ENCODE results near the gene DGKD.

Gene DGKD

GRCh38 chr2:233459426-233459825 is 105.1 kb downstream of the DGKD start:
- Histone ChIP-seq H3K36me3 (ENCODE audit: insufficient read depth, insufficient read length, low read length) (peaks cover 80% of the 10 kb centered on the region), H3K4me3 (ENCODE audit: insufficient read length, low read depth) (no peak overlapping the region), H3K4me1 (ENCODE audit: insufficient read depth, insufficient read length) (no peaks in the 10 kb centered on the region), H3K9ac (ENCODE audit: insufficient read length, low read depth) (no peak overlapping the region), H3K27me3 (ENCODE audit: insufficient read depth, insufficient read length) (no peaks in the 10 kb centered on the region), H3K9me3 (ENCODE audit: insufficient read depth, low read length) (no peaks in the 10 kb centered on the region)
- TF ChIP-seq SUZ12 (IDR thresholded peaks at IDR 0.05; ENCODE audit: extremely low read depth, insufficient read depth, insufficient read length) (no peak), YY1 (IDR thresholded peaks at IDR 0.05; ENCODE audit: insufficient read depth, insufficient read length) (no peak), ZNF274 (IDR thresholded peaks at IDR 0.05; ENCODE audit: low read depth, low read length) (no peak)
- no peak for DNase-seq (ENCODE audit: low read depth, low spot score)

GRCh38 chr2:233460726-233461441 is 106.6 kb downstream of the DGKD start:
- Histone ChIP-seq H3K36me3 (ENCODE audit: insufficient read depth, insufficient read length, low read length) (peaks cover 76% of the 10 kb centered on the region), H3K27me3 (ENCODE audit: insufficient read depth, insufficient read length) (no peaks in the 10 kb centered on the region), H3K9ac (ENCODE audit: insufficient read length, low read depth) (peak overlapping the region; percentile 1), H3K4me3 (ENCODE audit: insufficient read length, low read depth) (no peak overlapping the region), H3K4me1 (ENCODE audit: insufficient read depth, insufficient read length) (no peaks in the 10 kb centered on the region), H3K9me3 (ENCODE audit: insufficient read depth, low read length) (no peaks in the 10 kb centered on the region)
- no peak for DNase-seq (ENCODE audit: low read depth, low spot score)
- no peak for TF ChIP-seq ZNF274 (IDR thresholded peaks at IDR 0.05; ENCODE audit: low read depth, low read length)
- TF ChIP-seq SUZ12 (IDR thresholded peaks at IDR 0.05; ENCODE audit: extremely low read depth, insufficient read depth, insufficient read length): no peak
- TF ChIP-seq YY1 (IDR thresholded peaks at IDR 0.05; ENCODE audit: insufficient read depth, insufficient read length): no peak

- Histone ChIP-seq H3K4me1 (ENCODE audit: insufficient read depth, insufficient read length) (no peaks in the 10 kb centered on the region), H3K4me3 (ENCODE audit: insufficient read length, low read depth) (no peak overlapping the region), H3K36me3 (ENCODE audit: insufficient read depth, insufficient read length, low read length) (peaks cover 71% of the 10 kb centered on the region), H3K9ac (ENCODE audit: insufficient read length, low read depth) (no peak overlapping the region), H3K27me3 (ENCODE audit: insufficient read depth, insufficient read length) (no peaks in the 10 kb centered on the region), H3K9me3 (ENCODE audit: insufficient read depth, low read length) (no peaks in the 10 kb centered on the region)
- DNase-seq (ENCODE audit: low read depth, low spot score): no peak
- TF ChIP-seq YY1 (IDR thresholded peaks at IDR 0.05; ENCODE audit: insufficient read depth, insufficient read length) (no peak), SUZ12 (IDR thresholded peaks at IDR 0.05; ENCODE audit: extremely low read depth, insufficient read depth, insufficient read length) (no peak), ZNF274 (IDR thresholded peaks at IDR 0.05; ENCODE audit: low read depth, low read length) (no peak)
Observed at GRCh38 chr2:233461481-233461891, 107.2 kb downstream of the DGKD start.

- TF ChIP-seq ZNF274 (IDR thresholded peaks at IDR 0.05; ENCODE audit: low read depth, low read length) (no peak), YY1 (IDR thresholded peaks at IDR 0.05; ENCODE audit: insufficient read depth, insufficient read length) (no peak), SUZ12 (IDR thresholded peaks at IDR 0.05; ENCODE audit: extremely low read depth, insufficient read depth, insufficient read length) (no peak)
- no peak for DNase-seq (ENCODE audit: low read depth, low spot score)
- Histone ChIP-seq H3K4me1 (ENCODE audit: insufficient read depth, insufficient read length) (no peaks in the 10 kb centered on the region), H3K9ac (ENCODE audit: insufficient read length, low read depth) (no peak overlapping the region), H3K36me3 (ENCODE audit: insufficient read depth, insufficient read length, low read length) (peaks cover 70% of the 10 kb centered on the region), H3K4me3 (ENCODE audit: insufficient read length, low read depth) (no peak overlapping the region), H3K27me3 (ENCODE audit: insufficient read depth, insufficient read length) (no peaks in the 10 kb centered on the region), H3K9me3 (ENCODE audit: insufficient read depth, low read length) (no peaks in the 10 kb centered on the region)
Observed at GRCh38 chr2:233462202-233462785, 108.0 kb downstream of the DGKD start.

- H3K36me3 ChIP-seq (ENCODE audit: insufficient read depth, insufficient read length, low read length): peaks cover 69% of the 10 kb centered on the region
- no peak for DNase-seq (ENCODE audit: low read depth, low spot score)
- H3K9ac ChIP-seq (ENCODE audit: insufficient read length, low read depth): no peak overlapping the region
Observed at GRCh38 chr2:233462826-233463470, 108.7 kb downstream of the DGKD start.

GRCh38 chr2:233463586-233463985 is 109.3 kb downstream of the DGKD start:
- Histone ChIP-seq H3K36me3 (ENCODE audit: insufficient read depth, insufficient read length, low read length) (peaks cover 70% of the 10 kb centered on the region), H3K9ac (ENCODE audit: insufficient read length, low read depth) (no peak overlapping the region), H3K4me1 (ENCODE audit: insufficient read depth, insufficient read length) (no peaks in the 10 kb centered on the region), H3K27me3 (ENCODE audit: insufficient read depth, insufficient read length) (no peaks in the 10 kb centered on the region), H3K4me3 (ENCODE audit: insufficient read length, low read depth) (no peak overlapping the region), H3K9me3 (ENCODE audit: insufficient read depth, low read length) (no peaks in the 10 kb centered on the region)
- TF ChIP-seq ZNF274 (IDR thresholded peaks at IDR 0.05; ENCODE audit: low read depth, low read length) (no peak), YY1 (IDR thresholded peaks at IDR 0.05; ENCODE audit: insufficient read depth, insufficient read length) (no peak), SUZ12 (IDR thresholded peaks at IDR 0.05; ENCODE audit: extremely low read depth, insufficient read depth, insufficient read length) (no peak)
- DNase-seq (ENCODE audit: low read depth, low spot score): no peak

More at GRCh38 chr2:233462826-233463470, 108.7 kb downstream of the DGKD start:
- Histone ChIP-seq H3K4me3 (ENCODE audit: insufficient read length, low read depth) (no peak overlapping the region), H3K27me3 (ENCODE audit: insufficient read depth, insufficient read length) (no peaks in the 10 kb centered on the region), H3K9me3 (ENCODE audit: insufficient read depth, low read length) (no peaks in the 10 kb centered on the region), H3K4me1 (ENCODE audit: insufficient read depth, insufficient read length) (no peaks in the 10 kb centered on the region)
- no peak for TF ChIP-seq YY1 (IDR thresholded peaks at IDR 0.05; ENCODE audit: insufficient read depth, insufficient read length)
- no peak for TF ChIP-seq ZNF274 (IDR thresholded peaks at IDR 0.05; ENCODE audit: low read depth, low read length)
- no peak for TF ChIP-seq SUZ12 (IDR thresholded peaks at IDR 0.05; ENCODE audit: extremely low read depth, insufficient read depth, insufficient read length)

- TF ChIP-seq YY1 (IDR thresholded peaks at IDR 0.05; ENCODE audit: insufficient read depth, insufficient read length): no peak
- no peak for TF ChIP-seq ZNF274 (IDR thresholded peaks at IDR 0.05; ENCODE audit: low read depth, low read length)
- no peak for TF ChIP-seq SUZ12 (IDR thresholded peaks at IDR 0.05; ENCODE audit: extremely low read depth, insufficient read depth, insufficient read length)
- no peaks in the 10 kb centered on the region for H3K4me1 ChIP-seq (ENCODE audit: insufficient read depth, insufficient read length)
- DNase-seq (ENCODE audit: low read depth, low spot score): no peak
- peaks cover 70% of the 10 kb centered on the region for H3K36me3 ChIP-seq (ENCODE audit: insufficient read depth, insufficient read length, low read length)
- no peaks in the 10 kb centered on the region for H3K27me3 ChIP-seq (ENCODE audit: insufficient read depth, insufficient read length)
- H3K9me3 ChIP-seq (ENCODE audit: insufficient read depth, low read length): no peaks in the 10 kb centered on the region
- H3K9ac ChIP-seq (ENCODE audit: insufficient read length, low read depth): no peak overlapping the region
- H3K4me3 ChIP-seq (ENCODE audit: insufficient read length, low read depth): no peak overlapping the region
Observed at GRCh38 chr2:233464056-233464455, 109.8 kb downstream of the DGKD start.

Measured in NT2/D1 (cell line).